Endothelial cell of umbilical vein (primary cell): ENCODE results near the gene ULBP2. TPM values are rescaled to one million over a fixed set of nuclear protein-coding genes. Genes with fewer than 3 reads are reported as not detected.
"Not testable (repeated sequence)": the region's sequence is repeated elsewhere in the genome, so short reads cannot be mapped to it uniquely, and the experiment has no call there.

ENCODE experiments used
- BruUV-seq: library from RNA; stranded (reverse); fragments of 400-500 nt; replicated peaks from 2 replicates; lab custom pipeline; 2021; lab: Mats Ljungman, UMichigan
- CTCF ChIA-PET: fragments of 300-600, 350-600 bp; sonication (Branson Sonifier 250); formaldehyde crosslinking; loops from one replicate; lab custom pipeline; 2021; ENCODE audit warnings: antibody characterized with exemption, inconsistent platforms; lab: Charles Lee
- POLR2A ChIA-PET: fragments of 300-600, 350-600 bp; sonication (Branson Sonifier 250); formaldehyde crosslinking; loops from one replicate; lab custom pipeline; 2021; ENCODE audit warnings: antibody characterized with exemption, inconsistent platforms; lab: Charles Lee
- DNase-seq: peaks from one replicate; pipeline ENCODE4 v3.0.0-alpha.2; 2011; ENCODE audit warnings: low read depth, low spot score
- FAIRE-seq: peaks from 2 replicates; lab custom pipeline; 2011; peaks lifted over from hg19 to GRCh38; lab: Jason Lieb, UNC
- H2AFZ ChIP-seq: 2 replicates; pipeline ENCODE4 v1.6.0; 2012; ENCODE audit warnings: low read depth, low read length, control low read depth, inconsistent platforms
- H3K27ac ChIP-seq: 2 replicates; pipeline ENCODE4 v1.5.1; 2011; ENCODE audit warnings: low read depth, mild to moderate bottlenecking, control low read depth, low read length, moderate library complexity; ENCODE audit not compliant: insufficient read depth
- H3K27me3 ChIP-seq, 2 experiments: 2 replicates each; pipeline versions ENCODE4 v1.6.0 to v1.6.1; 2011; ENCODE audit warnings: low read length in 2 of 2, mixed read lengths in 1 of 2; ENCODE audit not compliant: control insufficient read depth in 2 of 2, insufficient read depth in 2 of 2
- H3K36me3 ChIP-seq, 2 experiments: 2 replicates in 1 of 2; 3 replicates in 1 of 2; pipeline ENCODE4 v1.5.1; 2011; ENCODE audit warnings: low read length in 2 of 2, mild to moderate bottlenecking in 1 of 2, moderate library complexity in 1 of 2; ENCODE audit not compliant: control insufficient read depth in 2 of 2, insufficient read depth in 2 of 2; ENCODE audit errors: extremely low read depth in 1 of 2
- H3K4me1 ChIP-seq: 3 replicates; pipeline ENCODE4 v1.5.1; 2011; ENCODE audit warnings: mild to moderate bottlenecking, low read length; ENCODE audit not compliant: control insufficient read depth, insufficient read depth; ENCODE audit errors: extremely low read depth
- H3K4me2 ChIP-seq: 2 replicates; pipeline ENCODE4 v1.6.1; 2011; ENCODE audit warnings: low read length, control low read depth, mixed read lengths; ENCODE audit not compliant: insufficient read depth
- H3K4me3 ChIP-seq, 3 experiments: fragments of 200-600 bp in 1 of 3; sonication (generic), shearing (Covaris generic) in 1 of 3; replicated peaks in 1 of 3; 2 replicates each; pipeline ENCODE4 v1.5.1; 2011 to 2016; ENCODE audit warnings: control low read depth in 3 of 3, low read length in 3 of 3, mild to moderate bottlenecking in 2 of 3, inconsistent platforms in 1 of 3, low read depth in 1 of 3, moderate library complexity in 1 of 3; ENCODE audit not compliant: insufficient read depth in 1 of 3
- H3K79me2 ChIP-seq: 2 replicates; pipeline ENCODE4 v1.6.0; 2012; ENCODE audit warnings: low read length, inconsistent platforms; ENCODE audit not compliant: control insufficient read depth, insufficient read depth
- H3K9ac ChIP-seq: replicated peaks from 2 replicates; pipeline ENCODE3; 2011; ENCODE audit warnings: low read length, control low read depth; ENCODE audit not compliant: insufficient read depth; ENCODE audit errors: extremely low read depth
- H3K9me1 ChIP-seq: replicated peaks from 3 replicates; pipeline ENCODE4 v1.6.0; 2011; ENCODE audit warnings: mild to moderate bottlenecking, low read length; ENCODE audit not compliant: control insufficient read depth, insufficient read depth; ENCODE audit errors: extremely low read depth
- H3K9me3 ChIP-seq: replicated peaks from 2 replicates; pipeline ENCODE4 v1.5.1; 2012; ENCODE audit warnings: low read length, inconsistent platforms; ENCODE audit not compliant: control insufficient read depth, insufficient read depth
- H4K20me1 ChIP-seq: replicated peaks from 2 replicates; pipeline ENCODE3; 2011; ENCODE audit warnings: mild to moderate bottlenecking, low read length; ENCODE audit not compliant: control insufficient read depth, insufficient read depth; ENCODE audit errors: extremely low read depth
- POLR2AphosphoS5 ChIP-seq: IDR thresholded peaks from 2 replicates; pipeline ENCODE4 v1.6.1; 2012; ENCODE audit warnings: low read depth, mild to moderate bottlenecking, control low read depth, low read length, moderate library complexity; ENCODE audit not compliant: insufficient read depth
- dilution Hi-C: fragments of 300-500 bp; cut with MboI; formaldehyde crosslinking; loops from one replicate; pipeline ENCODE4 v1.15.0; 2019; ENCODE audit warnings: low sequenced_read_pairs; ENCODE audit not compliant: extremely low pct_ligation_motif_present
- intact Hi-C: fragments of 100-400 bp; cut with micrococcal nuclease; formaldehyde crosslinking; loops from one replicate; pipeline ENCODE4 v1.10.0; 2022
- polyA plus RNA-seq, 4 experiments: library from polyadenylated mRNA; depleted of rRNA in 3 of 4; stranded (reverse) in 3 of 4; unstranded in 1 of 4; fragments of >200 nt; gene quantifications; 2 replicates each; pipeline versions ENCODE4 v1.2.1 to v1.2.3, GENCODE V29; 2011 to 2012; ENCODE audit warnings: missing spikeins in 1 of 4
- total RNA-seq: library from RNA; stranded (reverse); gene quantifications from 2 replicates; pipeline ENCODE4 v1.2.3, GENCODE V29; 2021
- TF ChIP-seq, protein P1 (sequence below), 2 donors: IDR thresholded peaks; 1 replicate in 1 of 2; 2 replicates in 1 of 2; pipeline ENCODE4 v1.5.1; 2011; ENCODE audit warnings: low read length in 2 of 2, mild to moderate bottlenecking in 2 of 2, moderate library complexity in 2 of 2, control low read depth in 1 of 2, inconsistent platforms in 1 of 2, low read depth in 1 of 2; ENCODE audit not compliant: insufficient read depth in 1 of 2; ENCODE audit errors: extremely low read depth in 1 of 2

ULBP2 gene
- total and polyA plus RNA-seq, 2 donors (not counting 3 experiments of a cell fraction or from before 2014, with no cell fraction given) = 7.0 to 22.8 TPM

GRCh38 chr6:149925974-149926777 is 15.6 kb upstream of the ULBP2 start:
- no peaks in the 10 kb centered on the region for H3K36me3 ChIP-seq
- no peak overlapping the region for H3K27ac ChIP-seq
- no peaks in the 10 kb centered on the region for H3K79me2 ChIP-seq
- H3K9me3 ChIP-seq = no peaks in the 10 kb centered on the region
- TF ChIP-seq, protein P1, sequence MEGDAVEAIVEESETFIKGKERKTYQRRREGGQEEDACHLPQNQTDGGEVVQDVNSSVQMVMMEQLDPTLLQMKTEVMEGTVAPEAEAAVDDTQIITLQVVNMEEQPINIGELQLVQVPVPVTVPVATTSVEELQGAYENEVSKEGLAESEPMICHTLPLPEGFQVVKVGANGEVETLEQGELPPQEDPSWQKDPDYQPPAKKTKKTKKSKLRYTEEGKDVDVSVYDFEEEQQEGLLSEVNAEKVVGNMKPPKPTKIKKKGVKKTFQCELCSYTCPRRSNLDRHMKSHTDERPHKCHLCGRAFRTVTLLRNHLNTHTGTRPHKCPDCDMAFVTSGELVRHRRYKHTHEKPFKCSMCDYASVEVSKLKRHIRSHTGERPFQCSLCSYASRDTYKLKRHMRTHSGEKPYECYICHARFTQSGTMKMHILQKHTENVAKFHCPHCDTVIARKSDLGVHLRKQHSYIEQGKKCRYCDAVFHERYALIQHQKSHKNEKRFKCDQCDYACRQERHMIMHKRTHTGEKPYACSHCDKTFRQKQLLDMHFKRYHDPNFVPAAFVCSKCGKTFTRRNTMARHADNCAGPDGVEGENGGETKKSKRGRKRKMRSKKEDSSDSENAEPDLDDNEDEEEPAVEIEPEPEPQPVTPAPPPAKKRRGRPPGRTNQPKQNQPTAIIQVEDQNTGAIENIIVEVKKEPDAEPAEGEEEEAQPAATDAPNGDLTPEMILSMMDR (IDR thresholded peaks at IDR 0.05; ENCODE audit: extremely low read depth in 1 of 2, insufficient read depth in 1 of 2, low read depth in 1 of 2, low read length in 2 of 2) = peak; percentile 72 to 91
- no peak for TF ChIP-seq POLR2AphosphoS5
- dilution Hi-C loops = no loop called here
- H3K4me3 ChIP-seq = peak overlapping the region; percentile 19 to 47 (median 45)
- ChIA-PET CTCF (interaction anchor here (0.6 to 2.5 kb wide), 8 partner anchors 22 to 145 kb away, joined by 3 to 30 read pairs (median 4); no protein-coding TSS in a partner anchor), POLR2A (no interaction called here)
- H2AFZ ChIP-seq = peak overlapping the region; percentile 92
- peaks cover 20 to 21% of the 10 kb centered on the region in 2 experiments for H3K27me3 ChIP-seq
- intact Hi-C loops = loop anchor here (1.0 to 10.0 kb wide), 7 partner anchors 61 to 901 kb away; partner anchors contain the start of genes NUP43 and PPIL4
- peak overlapping the region; percentile 41 for H3K4me2 ChIP-seq
- H3K9me1 ChIP-seq = no peaks in the 10 kb centered on the region
- H4K20me1 ChIP-seq = no peaks in the 10 kb centered on the region
- H3K4me1 ChIP-seq = peaks cover 4% of the 10 kb centered on the region
- peak; percentile 91 for FAIRE-seq
- peak overlapping the region; percentile 30 for H3K9ac ChIP-seq
- DNase-seq = peak; percentile 80
- BruUV-seq = no TSS peak

DNA sequence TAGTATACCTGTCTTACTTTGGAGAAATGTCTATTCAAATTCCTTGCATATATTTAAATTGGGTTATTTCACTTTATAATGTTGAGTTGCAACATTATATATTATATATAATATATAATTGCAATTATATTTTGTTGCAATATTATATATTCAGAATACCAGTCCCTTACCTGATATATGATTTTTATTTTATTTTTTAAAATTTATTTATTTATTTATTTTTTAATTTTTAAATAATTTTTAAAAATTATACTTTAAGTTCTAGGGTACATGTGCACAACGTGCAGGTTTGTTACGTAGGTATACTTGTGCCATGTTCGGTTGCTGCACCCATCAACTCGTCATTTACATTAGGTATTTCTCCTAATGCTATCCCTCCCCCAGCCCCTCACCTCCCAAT is 14.8 kb upstream of the ULBP2 start:
- H3K9me3 ChIP-seq, H3K27ac ChIP-seq, H3K4me3 ChIP-seq, H3K36me3 ChIP-seq, H3K9me1 ChIP-seq, H4K20me1 ChIP-seq, H3K4me1 ChIP-seq, POLR2A ChIA-PET, H3K79me2 ChIP-seq, H3K4me2 ChIP-seq, DNase-seq, H2AFZ ChIP-seq, BruUV-seq, dilution Hi-C loops, H3K9ac ChIP-seq, FAIRE-seq: not testable (repeated sequence)
- intact Hi-C loops = loop anchor here (2.0 to 10.0 kb wide), 2 partner anchors 380 to 902 kb away; partner anchors contain the start of gene PPIL4
- CTCF ChIA-PET = interaction anchor here (0.6 to 1.0 kb wide), 4 partner anchors 80 to 144 kb away, joined by 3 to 4 read pairs (median 4); no protein-coding TSS in a partner anchor
- H3K27me3 ChIP-seq = peaks cover 23 to 24% of the 10 kb centered on the region in 2 experiments
